8988T (cell line): ENCODE measurements around the gene DFFB.
A peak's percentile ranks its signal among the peaks of the same experiment; 100 is the strongest.
"Not testable (repeated sequence)": the region's sequence is repeated elsewhere in the genome, so short reads cannot be mapped to it uniquely, and the experiment has no call there.

Source experiments
- DNase-seq: peaks from one replicate; pipeline ENCODE4 v3.0.0; 2011

DFFB gene, protein sequence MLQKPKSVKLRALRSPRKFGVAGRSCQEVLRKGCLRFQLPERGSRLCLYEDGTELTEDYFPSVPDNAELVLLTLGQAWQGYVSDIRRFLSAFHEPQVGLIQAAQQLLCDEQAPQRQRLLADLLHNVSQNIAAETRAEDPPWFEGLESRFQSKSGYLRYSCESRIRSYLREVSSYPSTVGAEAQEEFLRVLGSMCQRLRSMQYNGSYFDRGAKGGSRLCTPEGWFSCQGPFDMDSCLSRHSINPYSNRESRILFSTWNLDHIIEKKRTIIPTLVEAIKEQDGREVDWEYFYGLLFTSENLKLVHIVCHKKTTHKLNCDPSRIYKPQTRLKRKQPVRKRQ

DNA sequence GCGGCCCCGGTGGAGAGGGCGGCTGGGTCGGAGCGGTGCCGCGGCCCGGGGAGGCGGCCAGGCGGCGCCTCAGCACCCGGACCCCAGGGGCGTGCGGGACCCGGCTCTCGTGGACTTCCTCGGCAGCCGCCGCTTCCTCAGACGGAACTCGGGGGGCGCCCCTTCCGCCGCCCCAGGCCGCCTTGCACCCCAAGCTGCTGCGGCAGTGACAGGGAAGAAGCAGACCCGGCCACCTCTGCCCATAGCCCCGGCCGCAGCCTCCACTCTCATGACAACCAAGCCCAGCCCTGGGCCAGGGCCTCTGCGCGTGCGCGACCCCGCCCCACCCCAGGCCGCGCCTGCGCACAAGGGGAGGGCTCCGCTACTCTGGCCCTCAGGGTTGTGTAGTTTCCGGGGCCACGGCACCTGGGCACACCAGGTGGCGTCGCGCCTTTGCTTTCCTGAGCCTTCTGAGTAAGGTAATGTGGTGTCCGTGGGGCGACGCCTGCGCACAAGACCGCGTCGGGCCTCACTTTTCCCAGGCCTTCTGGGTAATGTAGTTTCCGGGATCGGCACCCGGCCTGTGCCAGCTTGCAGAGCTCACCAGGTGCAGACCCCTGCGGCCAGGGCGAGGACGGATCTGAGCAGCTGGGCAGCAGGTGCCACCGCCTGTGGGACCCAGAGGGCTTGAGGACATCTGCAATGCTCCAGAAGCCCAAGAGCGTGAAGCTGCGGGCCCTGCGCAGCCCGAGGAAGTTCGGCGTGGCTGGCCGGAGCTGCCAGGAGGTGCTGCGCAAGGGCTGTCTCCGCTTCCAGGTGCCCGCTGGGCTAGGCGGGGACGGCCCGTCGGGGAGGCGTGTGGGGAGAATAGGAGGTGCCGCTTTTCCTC is at the start of gene DFFB, which contains the start of gene CEP104:
Gene DFFB, plus strand, starts transcription at position 554 of the 868 bp plus-strand sequence. Its CDS starts 128 bp downstream, at position 682.
Gene CEP104, minus strand, starts transcription at position 289 of the 868 bp plus-strand sequence. CDS start 4,804 bp downstream, outside the sequence.
- peak; percentile 98 for DNase-seq

- DNase-seq = no peak
These were observed 49.5 kb upstream of the DFFB start for GRCh38 chr1:3807769-3808168.

DNA sequence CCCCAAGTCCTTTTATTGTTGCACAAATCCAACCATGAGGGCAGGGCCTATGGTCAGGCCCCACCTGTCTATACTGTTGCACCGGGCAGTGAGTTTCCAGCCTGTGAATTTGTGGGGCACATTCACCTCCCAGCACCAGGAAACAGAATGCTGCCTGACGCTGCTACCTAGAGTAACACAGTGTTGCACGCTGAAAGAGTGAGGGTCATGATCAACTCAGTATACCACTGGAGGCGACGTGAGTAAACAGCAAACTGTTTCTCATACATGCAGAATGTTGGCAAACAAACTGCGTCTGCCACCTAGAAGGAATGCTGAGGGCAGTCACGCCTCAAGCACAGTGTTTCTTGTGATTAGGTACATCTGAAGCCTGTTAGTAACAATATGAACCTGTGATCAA is 47.6 kb upstream of the DFFB start:
- no peak for DNase-seq

DNA sequence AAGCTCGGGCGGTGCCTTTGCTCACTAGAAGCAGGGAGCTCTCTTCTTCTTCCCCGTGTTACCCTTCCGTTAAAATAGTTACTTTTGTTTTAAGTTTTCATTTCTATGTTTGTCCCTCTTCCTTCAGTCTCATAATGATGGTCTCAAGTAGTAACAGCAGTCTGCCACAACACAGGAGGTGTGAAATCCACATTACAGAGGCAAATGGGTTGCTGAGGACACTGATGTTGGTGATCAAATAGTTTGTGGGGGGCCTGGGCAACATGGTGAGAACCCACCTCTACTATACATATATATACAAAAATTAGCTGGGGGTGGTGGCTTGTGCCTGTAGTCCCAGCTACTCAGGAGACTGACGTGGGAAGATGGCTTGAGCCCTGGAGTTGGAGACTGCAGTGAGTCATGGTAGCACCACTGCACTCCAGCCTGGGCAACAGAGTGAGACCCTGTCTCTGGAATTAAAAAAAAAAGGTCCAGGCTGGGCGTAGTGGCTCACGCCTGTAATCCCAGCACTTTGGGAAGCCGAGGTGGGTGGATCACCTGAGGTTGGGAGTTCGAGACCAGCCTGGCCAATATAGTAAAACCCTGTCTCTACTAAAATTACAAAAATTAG is 47.0 kb upstream of the DFFB start:
- DNase-seq = not testable (repeated sequence)

- no peak for DNase-seq
These were observed 45.7 kb upstream of the DFFB start for GRCh38 chr1:3811595-3811911.

GRCh38 chr1:3814065-3814464 is 43.2 kb upstream of the DFFB start:
- no peak for DNase-seq

- no peak for DNase-seq
These were observed 42.3 kb upstream of the DFFB start for GRCh38 chr1:3814771-3815561.

GRCh38 chr1:3816331-3817137 is 40.7 kb upstream of the DFFB start:
- DNase-seq = no peak

- DNase-seq = no peak
These were observed 40.0 kb upstream of the DFFB start for GRCh38 chr1:3817138-3817740.

DNA sequence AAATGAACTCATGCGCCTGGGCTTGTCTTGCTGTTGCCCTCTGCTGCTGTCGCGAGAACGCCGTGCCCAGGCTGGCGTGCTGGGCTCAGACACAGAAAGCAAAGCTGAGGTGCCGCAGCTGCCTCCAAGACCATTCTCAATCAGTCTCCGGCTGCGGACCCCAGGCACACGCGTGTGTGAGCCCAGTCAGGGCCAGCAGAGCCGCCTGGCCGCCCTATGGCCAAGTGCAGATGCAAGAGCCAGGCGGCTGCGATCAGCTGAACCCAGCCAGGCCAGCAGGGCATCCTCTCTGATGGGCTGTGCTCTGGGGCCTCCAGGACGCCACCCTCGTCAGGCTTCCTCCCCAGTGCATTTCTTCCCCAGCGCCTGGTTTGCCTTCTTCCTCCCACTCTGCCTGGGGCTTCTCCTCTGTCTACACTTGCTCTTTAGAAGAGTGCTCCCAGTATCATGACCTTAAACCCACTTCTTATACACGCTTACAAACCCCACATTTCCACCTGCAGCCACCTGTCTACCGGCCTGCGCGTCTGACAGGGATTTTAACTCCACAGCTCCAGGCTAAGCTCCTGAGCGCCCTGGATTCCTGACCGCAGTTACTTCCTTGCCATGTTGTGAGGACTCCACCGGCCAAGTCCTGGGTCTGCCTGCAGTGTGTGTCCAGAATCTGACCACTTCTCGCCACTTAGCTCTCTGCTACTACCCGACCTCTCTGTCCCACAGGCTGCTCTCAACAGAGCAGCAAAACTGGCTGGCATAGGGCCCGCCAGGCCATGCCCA is 39.3 kb upstream of the DFFB start:
- no peak for DNase-seq

- DNase-seq = no peak
These were observed 37.5 kb upstream of the DFFB start for GRCh38 chr1:3819771-3820200.

DNA sequence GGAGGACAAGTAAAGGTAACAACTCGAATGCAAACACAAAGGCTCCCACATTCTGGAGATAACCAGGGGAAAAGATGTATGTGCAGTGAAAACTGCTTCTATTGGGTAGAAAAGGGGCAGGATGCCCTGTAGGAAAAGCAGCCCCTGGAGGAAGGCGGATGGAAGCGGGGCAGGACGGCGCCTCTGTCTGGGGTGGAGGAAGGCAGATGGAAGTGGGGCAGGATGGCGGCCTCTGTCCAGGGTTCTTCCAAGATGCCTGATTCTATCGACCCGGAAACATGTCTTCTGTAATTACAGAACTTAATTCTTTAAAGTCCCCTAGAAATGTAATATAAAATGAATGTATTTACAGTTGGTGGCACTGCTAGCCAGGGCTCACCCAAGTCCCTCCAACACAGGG is 37.0 kb upstream of the DFFB start:
- no peak for DNase-seq

- DNase-seq = no peak
These were observed 36.3 kb upstream of the DFFB start for GRCh38 chr1:3821004-3821403.

DNA sequence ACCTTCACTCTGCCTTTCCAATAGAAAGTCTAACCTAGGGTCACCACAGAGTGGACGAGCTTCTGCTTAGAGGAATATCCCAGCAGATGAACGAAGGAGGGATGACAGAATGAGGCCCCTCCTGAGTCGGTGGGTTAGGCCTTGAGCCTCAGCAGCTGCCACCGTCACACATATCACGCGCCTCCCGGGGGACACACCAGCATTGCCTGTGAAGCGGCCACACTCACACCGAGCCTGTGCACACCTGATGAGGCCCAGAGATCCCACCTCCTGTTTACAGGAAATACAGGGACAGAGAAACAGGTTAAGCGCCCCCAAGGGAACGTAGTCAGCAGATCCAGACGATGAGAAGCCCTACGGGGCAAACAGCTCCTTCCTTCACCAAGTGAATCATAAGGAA is 35.8 kb upstream of the DFFB start:
- no peak for DNase-seq

DNA sequence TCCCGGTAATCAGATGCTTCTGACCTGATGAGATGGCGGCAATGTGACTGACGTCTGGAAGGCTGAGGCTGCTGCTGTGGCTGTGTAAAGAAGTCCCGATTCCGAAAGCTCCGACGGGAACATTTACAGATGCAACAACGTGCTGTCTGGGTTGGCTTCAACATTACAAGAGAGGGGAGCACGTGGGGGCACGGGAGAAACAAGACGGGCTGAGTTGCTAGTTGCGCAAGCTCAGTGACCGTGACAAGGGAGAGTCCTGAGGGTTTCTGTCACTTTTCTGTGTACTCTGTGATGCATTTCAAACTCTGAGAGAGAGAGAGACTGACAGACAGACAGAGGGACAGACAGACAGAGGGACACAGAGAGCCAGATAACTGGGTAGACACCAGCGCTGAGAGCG is 35.4 kb upstream of the DFFB start:
- no peak for DNase-seq

- DNase-seq = no peak
These were observed 34.9 kb upstream of the DFFB start for GRCh38 chr1:3822421-3822820.

- DNase-seq = no peak
These were observed 32.6 kb upstream of the DFFB start for GRCh38 chr1:3824650-3825049.

DNA sequence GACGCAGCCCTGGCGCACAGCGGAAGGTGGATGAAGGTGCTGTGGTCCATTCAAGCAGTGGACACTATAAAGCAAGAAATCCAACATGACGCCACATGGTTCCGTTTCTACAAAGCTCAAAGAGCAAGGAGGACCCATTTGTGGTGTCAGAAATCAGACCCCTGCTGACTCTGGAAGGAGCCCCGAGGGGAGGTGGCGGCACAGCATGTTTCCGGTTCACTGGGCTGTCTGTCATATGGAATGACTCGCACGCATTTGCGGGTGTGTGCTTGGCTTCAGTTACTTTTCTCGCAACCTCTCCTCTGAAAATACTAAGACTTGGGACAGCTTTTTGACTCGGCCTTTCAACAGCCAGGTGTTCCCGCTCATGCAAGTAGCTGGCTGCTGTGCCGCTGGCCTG is 31.9 kb upstream of the DFFB start:
- no peak for DNase-seq

DNA sequence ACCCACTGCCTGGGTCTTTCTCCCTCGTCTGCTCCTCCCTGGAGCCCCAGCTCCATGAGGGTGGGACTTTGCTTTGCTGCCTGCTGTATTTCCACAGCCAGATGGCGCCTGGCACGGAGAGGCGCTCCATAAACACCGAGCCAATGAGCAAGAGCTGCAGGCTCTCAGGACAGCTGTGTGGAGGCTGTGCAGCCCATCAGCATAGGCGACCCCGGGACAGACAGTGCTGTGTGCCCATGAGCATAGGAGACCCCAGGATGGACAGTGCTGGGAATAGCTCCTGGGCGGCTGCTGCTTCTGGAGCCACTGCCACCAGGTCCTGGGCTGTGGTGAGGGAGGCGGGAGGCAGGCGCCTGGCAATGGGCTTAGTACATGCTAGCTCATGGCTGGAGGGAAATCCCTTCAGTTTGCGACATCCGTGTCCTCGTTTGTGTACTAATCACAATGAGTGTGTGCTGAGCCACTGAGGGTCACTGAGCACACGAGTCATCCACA is 29.4 kb upstream of the DFFB start:
- no peak for DNase-seq

- no peak for DNase-seq
These were observed 28.9 kb upstream of the DFFB start for GRCh38 chr1:3828391-3828790.

GRCh38 chr1:3831689-3832088 is 25.6 kb upstream of the DFFB start:
- DNase-seq = no peak
